GM19238 (cell line): ENCODE data around the gene AQP6.

Source experiments
- DNase-seq: peaks from one replicate; pipeline ENCODE4 v3.0.0; 2011; ENCODE audit warnings: low spot score; ENCODE audit not compliant: insufficient read length

The AQP6 gene

DNA sequence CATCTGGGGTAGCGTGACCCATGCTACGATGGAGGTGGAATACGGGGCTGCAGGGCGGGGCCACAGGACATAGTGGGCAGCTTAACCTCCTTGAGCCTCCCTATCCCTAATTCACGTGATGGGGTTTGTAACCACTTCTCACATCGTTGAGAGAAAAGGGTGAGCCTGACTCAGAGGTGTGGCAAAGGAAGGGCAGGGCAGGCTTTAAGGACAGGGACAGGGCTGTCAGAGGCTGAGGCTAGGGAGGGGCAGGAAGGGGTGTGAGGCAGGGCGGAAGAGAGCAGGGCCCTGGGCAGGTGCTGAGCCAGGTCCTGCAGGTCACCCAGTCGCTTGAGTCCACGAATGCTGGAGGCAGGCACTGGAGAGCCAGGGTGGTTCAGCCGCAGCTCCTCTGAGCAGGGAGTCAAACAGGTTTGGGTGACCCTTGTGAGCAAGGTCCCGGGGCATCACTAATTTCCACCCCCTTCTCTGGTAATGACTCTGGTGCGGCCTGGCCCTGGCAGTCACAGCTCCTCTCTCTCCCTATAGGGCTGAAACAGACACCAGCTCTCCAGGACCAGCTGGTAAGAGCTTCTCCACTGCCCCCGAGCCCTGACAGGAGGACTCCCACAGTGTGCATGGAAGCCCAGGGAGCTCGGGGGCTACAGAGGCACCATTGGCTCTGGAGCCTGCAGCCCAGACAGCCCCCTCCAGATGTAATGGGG lies 29.7 kb upstream of the AQP6 start:
- DNase-seq: no peak

DNA sequence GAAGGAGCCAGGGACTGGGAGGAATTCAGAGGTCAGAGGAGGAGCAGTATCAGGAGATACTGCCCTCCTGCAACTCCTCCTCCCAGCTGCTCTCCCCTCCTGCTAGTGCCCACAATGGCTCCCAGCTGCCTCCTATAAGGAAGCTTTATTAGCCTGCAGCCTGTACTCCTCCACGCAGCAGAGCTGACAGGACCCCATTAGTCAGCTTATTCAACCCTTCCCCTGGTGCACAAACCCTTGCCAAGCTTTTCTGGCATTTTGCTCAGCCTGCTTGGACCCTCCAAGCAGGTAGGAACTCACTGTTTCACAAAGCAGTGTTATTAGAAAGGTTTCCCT lies 29.2 kb upstream of the AQP6 start:
- no peak for DNase-seq

DNA sequence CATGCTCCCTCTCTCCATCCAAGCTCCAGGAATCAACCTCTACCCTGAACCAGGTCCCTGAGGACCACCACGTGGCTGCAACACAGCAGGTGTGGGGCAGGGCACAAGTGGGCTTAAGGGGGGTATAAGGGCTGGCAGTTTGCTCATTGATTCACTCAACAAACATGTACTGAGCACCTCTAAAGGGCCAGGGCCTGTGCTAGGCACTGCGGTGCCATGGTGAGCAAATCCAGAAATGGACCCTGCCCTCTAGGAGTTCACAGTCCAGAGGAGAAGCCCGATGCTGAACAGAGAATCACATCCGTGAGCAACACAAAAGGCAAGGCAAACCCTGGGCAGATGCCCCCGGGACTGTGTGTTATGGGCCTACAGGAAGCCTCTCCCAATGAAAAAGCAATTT lies 28.7 kb upstream of the AQP6 start:
- no peak for DNase-seq

DNA sequence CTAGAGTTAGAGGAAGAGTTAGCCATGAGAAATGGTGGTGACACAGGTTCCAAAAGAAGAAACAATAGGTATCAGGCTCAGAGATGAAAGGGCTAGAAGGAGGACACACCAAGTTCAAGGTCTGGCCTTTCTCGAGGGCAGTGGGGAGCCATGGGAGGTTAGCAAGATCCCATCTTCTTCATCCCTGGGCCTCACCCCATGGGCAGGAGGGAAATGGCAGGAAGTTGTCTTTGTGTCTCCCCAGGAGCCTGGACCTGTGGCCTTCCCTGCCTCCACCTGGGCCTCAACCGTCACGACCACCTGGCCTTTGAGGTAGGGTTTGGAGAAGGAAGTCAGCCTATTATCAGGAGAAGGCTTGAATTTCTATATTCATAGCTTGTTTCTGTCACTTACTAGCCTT lies 28.0 kb upstream of the AQP6 start:
- DNase-seq: no peak

DNA sequence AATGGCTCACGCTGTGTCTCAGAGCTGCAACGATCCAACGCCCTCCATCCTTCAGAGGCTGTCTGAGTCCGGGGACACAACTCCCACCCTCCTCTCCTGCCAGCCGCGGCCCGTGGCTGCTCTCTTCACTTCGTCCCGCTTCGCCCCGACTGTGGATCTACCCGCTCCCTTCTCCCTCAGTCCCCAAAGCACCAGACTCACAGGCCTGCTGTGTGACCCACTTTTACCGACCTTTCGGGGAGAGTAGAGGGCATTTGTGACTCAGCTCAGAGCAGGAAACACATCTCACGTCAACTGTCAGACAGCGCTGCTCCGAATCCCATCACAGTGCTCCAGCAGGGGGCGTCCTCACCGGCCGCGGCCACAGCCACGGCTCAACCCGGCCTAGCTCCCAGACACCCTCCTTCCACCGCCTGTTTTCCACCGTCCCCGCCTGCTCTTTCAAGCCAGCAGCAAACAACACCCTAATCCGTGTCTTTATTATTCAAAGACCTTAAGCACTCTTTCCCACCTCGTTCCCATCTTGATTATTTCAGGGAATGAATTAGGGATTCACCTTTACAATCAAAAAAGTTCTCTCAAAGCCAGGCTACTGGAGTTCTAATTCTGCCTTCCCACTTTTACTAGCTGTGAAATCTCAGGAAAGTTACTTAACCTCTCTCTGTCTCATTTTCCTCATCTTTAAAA lies 27.2 kb upstream of the AQP6 start:
- peak; percentile 84 for DNase-seq

DNA sequence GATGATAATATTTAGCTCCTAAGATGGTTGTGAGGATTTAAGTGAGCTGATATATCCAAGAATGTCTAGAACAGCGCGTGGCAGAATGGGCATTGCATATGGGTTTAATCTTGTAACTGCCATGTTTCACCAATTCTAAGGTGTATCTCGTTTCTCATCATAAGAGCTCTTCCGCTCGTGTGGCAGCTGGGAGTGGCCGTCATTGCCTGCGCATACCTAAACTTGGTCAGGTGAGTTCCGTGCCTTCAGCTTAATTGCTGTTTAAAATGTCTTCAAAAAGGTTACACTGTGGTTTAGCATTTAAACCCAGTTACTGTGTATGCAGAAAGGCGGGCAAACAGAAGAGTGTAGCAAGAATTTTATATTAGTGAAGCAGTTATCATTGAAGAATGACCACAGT lies 26.7 kb upstream of the AQP6 start:
- DNase-seq: no peak

DNA sequence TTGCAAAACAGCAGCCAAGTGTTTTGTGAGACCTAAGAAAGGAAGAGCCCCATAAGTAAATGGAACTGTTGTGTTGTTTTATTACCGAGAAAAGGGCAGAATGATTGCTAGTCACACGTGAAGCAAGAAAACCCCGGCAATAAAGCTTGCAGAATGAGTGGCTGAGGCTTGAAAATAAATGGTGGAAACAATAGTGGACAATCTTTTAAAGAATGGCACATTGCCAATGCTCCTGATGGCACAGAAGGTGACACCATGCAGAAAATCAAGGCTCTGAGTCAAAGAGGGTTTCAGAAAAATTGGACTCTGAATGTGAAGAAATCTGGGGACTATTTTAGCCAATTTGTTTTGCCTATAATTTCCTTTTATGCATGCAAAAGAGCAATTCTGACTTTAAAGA lies 26.2 kb upstream of the AQP6 start:
- DNase-seq: no peak

DNA sequence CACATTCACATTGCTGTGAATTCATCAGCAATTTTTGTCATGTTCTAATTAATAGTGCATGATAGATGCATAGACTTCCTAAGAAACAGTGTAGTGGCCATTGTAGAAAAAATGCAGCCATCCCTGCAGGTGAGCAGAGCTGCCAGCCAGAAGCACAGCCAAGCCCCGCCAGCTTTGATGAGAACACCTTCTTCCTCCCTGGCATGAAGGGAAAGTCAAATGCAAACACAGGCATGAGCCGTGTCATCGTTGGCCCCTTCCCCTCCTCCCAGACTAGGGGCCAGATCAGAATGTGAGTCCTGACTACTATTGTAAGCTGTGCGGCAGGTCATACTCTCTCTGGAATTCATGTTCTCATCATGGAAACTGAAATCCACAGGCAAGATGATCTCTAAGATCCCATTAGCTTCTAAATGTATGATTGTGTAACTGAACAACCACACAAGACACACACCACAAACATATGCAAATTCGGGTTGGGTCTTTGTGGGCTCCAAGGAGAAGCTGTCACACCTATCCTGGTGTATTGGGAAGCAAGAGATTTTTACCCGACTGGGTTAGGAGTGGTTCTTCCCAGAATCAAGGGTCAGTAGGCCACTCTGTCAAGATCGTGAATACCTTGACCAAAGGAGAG lies 25.0 kb upstream of the AQP6 start:
- DNase-seq: no peak

DNA sequence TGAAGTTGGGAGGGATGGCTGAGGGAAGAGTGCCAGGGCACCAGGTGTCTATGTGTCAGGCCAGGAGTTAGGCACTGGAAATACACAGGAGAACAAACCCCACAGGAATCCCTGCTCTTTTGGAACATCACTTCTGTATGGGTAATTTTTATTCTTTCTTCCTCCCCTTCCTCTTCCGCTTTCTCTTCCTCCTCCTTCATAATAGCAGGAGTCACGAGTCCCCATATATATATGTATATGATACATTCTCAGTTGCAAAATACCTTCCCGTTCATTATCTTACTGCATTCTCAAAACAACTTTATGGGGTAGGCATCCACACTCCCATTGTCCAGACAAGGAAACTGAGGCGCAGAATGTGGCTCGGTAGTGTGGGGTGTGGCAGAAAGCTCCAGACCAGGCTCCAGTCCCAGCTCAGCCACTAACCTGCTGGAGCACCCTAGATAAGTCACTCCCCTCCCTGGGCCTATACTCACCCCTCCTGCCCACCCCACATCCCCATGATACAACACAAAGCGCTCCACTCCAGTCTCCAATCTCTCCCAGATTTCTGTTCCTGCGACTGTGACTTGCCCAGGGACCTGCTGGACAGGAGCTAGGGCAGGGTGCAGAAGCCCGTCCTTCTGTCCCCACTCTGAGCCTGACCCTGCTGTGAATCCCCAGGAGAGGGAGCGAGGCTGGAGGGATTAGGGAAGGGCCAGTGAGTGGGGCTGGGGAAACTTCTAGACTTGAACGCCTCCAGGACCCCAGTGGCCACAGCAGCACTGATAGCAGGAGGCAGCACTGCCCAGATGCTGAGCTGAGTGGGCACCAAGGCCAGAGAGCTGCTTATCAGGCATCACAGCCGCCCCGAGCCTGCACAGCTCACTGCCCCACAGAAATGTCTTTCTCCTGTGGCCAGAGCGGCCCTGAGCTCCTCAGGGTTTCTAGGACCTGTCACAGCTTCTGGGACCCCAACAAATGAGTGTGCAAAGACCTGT lies 23.6 kb upstream of the AQP6 start:
- DNase-seq: no peak

DNA sequence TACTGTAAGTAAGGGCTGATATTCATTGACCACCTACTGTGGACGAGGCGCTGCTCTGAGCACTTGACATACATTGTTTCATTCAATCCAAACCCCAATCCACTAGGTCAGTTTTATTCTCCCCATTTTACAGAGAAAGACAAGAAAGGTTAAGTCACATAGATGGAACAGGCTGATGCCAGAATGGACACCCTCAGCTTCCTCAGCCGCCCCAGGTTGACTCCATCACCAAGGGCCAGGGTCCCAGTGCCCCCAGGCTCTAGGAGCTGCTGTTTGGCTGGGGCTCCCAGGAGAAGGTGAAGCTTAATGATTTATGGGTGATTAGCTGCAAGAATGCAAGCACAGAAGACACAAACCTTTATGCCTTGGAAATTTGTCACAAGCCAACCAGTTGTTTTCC lies 22.9 kb upstream of the AQP6 start:
- no peak for DNase-seq

DNA sequence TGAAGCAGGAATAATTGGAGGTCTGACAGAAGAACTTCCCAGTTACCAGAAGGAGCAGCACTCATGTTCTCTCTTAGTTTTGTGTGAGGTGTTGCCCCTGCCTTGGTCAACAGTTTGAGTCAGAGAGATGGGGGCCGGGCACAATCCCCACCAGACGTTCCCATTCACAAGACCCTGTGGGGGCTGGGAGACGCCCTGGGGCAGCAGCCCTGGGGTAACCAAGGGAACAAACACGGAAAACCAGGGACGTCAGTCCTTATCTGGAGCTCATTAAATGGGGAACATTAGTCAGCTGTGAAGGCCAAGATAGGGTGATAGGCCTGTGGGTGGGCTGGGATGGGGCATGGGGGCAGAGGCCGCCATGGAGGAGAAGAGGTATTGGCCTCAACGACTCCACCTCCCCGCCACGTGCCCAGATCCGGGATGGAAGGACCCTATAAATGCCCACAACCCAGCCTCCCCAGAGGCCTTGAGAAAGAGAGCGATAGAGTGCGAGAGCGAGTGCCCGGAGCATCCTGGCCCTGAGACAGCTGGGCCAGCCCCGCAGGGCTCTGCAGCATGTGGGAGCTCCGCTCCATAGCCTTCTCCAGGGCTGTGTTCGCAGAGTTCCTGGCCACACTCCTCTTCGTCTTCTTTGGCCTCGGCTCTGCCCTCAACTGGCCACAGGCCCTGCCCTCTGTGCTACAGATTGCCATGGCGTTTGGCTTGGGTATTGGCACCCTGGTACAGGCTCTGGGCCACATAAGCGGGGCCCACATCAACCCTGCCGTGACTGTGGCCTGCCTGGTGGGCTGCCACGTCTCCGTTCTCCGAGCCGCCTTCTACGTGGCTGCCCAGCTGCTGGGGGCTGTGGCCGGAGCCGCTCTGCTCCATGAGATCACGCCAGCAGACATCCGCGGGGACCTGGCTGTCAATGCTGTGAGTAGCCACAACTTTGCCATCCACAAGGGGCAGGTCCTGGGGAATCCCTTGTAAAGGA lies 22.2 kb upstream of the AQP6 start, which contains the start of gene AQP2:
Gene AQP2 (plus strand): TSS at position 465 of the 979 bp plus-strand sequence. CDS start 94 bp downstream, at position 559.
- no peak for DNase-seq

DNA sequence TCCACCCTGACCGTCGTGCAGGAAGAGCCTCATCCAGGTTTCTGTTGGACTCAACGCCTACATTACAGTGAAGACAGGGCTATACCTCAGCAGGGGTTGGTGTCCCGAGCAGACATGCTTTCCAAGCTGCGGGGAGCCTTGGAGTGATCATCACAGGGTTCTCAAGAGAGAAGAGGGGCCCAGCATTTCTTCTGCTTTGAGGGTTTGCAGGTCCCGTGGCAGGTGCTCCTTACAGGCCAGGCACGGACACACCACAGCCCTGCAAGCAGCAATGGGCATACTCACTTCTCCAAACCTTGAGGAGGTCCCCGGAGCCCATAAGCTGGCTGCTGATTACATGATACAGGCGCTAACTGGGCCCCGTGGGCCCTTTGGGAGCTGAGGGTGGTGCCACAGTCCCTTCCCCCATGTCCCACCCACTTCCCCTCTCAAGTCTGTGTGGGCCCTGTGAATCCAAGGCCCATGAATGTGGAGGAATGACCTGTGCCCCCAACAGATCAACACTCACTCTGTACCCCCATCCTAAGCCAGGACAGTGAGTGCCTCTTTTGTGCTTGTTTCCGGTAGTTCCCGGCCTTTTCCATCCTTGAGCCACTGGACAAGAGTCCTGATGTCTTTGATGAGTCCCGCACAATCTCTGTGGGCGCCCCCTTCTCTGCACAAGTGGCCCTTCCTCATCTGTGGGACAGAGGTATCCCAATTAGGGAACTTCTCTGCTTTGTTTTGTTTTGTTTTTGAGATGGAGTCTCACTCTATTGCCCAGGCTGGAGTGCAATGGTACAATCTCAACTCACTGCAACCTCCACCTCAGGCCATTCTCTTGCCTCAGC lies 21.1 kb upstream of the AQP6 start:
- DNase-seq: no peak

DNA sequence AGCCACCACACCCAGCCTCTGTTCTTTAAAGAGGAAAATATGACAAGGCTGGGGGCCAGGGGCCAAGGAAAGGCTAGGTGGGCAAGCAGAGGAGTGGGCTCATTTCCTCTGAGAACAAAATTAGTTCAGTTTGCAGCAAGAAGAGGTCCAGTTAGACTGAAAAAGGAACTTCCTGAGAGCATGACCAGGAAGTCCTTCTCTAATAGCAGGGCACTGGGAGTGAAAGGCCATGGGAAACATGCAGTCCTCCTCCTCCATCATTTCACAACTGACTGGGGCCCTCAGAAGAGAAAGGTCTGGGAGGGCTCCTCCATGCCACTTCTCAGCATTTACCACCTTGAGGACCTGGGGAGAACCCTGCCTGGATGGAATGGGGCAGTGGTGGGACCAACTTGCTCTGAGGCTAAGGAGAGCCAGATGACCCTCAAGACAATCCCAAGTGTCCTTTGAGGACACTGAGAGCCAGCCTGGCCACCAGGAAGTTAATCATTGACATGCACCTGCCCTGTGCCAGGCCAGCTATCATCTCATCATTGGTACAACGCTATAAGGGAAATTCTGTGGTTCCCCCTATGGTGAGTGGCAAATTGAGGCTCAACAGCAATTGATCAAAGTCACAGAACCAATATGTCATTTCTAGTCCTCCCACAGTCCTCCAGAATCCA lies 20.2 kb upstream of the AQP6 start:
- DNase-seq: no peak

DNA sequence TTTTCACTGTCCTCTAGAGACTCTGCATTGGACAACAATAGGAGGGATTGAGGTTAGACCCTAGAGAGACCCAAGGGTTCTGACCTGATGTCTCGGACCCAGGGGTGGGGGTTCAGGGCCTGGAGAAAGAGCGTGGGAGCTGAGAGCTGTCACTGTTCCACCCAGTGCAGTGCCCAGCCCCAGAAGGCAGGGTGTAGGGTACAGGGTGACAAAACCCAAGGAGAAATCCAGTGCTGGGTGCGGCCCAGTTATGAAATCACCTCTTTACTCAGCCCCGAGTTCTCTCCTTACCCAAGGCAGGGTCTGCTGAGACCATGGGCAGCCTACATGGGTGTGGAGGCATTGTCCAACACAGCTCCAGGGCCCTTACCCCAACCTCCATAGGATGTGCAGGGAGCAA lies 19.6 kb upstream of the AQP6 start:
- no peak for DNase-seq

DNA sequence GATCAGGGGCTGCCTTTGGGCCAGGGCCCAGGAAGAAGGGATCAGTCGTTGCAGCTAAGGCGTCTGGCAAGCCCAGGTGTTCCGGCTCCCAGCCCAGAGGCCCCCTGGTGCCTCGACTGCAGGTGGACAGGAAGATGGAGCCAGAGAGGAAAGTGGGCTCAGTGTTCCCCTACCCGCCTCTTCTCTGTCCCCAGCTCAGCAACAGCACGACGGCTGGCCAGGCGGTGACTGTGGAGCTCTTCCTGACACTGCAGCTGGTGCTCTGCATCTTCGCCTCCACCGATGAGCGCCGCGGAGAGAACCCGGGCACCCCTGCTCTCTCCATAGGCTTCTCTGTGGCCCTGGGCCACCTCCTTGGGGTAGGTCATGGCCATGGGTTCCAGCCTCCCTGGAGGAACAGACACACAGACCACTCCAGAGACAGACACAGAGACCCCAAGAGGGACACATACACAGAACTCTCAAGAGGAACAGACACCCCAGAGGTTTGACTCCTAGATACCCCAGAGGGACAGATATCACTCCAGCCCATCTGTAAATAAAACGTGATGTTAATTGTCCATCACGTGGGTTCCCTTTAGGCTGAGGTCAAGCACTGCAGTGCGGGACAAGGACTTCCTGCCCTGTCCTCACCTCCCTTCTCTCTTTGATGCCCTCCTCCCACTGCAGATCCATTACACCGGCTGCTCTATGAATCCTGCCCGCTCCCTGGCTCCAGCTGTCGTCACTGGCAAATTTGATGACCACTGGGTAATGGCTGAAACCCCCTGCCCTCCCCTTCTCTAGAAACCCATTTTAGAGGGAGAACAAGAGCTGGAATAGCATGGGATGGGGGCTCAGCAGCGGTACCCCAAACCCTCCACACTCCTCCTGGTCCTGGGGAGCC lies 18.5 kb upstream of the AQP6 start:
- no peak for DNase-seq

DNA sequence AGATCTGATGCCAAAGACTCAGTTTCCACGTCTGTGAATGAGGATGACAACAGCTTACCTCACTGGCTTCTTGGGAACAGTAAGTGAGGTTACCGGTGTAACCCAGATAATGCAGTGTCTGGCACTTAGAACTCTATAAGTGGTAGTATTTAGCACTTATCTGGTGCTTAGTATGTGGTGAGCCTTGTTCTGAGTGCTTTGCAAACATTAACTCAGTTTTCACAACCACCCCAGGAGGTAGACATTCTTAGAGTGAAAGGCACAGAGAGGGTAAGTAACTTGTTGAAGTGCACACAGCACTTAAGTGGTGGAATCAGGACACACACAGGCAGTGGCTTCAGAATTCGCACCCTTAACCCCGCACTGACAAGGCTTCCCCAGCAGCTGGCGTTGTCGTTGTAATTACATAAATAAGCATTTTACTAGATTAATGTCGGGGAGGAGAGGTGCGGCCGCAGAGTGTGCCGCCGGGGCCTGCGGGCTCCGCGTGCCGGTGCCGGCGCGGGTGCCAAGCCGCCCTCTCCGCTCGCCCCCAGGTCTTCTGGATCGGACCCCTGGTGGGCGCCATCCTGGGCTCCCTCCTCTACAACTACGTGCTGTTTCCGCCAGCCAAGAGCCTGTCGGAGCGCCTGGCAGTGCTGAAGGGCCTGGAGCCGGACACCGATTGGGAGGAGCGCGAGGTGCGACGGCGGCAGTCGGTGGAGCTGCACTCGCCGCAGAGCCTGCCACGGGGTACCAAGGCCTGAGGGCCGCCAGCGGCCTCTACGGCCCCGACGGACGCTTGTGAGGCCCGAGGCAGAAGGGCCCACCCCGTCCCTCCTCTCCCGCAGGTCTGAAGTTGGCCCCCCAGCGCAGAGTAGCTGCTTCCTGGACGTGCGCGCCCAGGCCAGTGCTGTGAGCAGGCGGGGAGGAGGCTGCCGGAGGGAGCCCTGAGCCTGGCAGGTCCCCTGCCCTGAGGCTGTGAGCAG lies 17.6 kb upstream of the AQP6 start:
- no peak for DNase-seq
